ENCODE measurements around the gene ULBP3. TPM values are rescaled to one million over a fixed set of nuclear protein-coding genes. Genes with fewer than 3 reads are reported as not detected.
"Not testable (repeated sequence)": the region's sequence is repeated elsewhere in the genome, so short reads cannot be mapped to it uniquely, and the experiment has no call there.

Gene ULBP3
- total RNA-seq, 1 experiment from 2014 or later, result 4.2 TPM

DNA sequence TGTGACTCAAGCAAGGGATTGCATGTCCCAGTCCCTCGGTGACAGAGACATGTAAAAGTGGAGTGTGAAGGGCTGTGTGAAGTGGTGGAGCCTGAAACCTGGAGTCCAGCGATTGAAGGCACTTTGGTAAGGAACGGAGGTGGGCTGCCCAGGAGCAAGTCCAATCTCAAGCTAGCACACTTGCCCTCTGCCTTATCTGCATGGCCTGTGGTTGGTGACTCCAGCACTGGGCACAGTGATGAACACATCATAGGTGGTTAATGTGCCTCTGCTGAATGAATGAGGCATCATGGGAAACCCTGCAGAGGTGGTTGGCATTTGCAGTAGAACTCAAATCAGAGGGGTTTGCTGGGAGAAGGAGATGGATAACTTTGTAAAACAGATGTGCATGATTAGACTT lies 14.9 kb upstream of the ULBP3 start:
- no peak for DNase-seq (ENCODE audit: low read depth, low spot score)
- in situ Hi-C loops (cut with HindIII; ENCODE audit: low pct_unique_long_range_greater_than_20kb, low sequenced_read_pairs), result no loop called here

DNA sequence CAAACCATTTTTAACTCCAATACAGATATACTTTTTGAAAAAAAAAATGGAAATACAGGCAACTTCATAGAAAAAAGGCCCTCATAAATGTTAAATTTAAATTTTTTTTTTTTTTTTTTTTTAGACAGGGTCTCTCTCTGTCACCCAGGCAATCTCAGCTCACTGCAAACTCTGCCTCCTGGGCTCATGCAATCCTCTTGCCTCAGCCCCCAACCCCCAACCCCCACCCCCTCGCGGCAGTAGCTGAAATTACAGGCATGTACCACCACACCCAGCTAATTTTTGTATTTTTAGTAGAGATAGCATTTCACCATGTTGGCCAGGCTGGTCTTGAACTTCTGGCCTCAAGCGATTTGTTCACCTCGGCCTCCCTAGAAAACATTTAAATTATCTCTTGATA lies 12.8 kb upstream of the ULBP3 start:
- no peak for DNase-seq (ENCODE audit: low read depth, low spot score)

DNA sequence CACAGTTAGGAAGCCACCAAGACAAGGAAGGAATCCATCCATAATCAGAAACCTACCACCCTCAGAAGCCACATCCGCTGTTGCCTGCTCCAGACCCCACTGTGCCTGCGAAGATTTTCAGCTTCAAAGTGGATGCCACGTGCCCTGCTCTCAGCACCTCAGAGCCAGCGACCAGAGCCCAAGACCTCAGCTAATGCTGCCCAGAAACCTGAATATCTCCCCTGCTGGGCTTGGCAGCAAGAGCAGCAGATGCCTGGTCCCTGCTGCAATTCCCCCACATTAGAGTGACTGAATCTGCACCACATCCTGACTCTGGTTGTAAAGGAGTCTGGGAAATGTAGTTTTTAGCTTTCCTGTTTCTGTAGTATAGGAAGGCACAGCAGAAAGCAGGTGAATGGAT lies 10.7 kb upstream of the ULBP3 start:
- in situ Hi-C loops (cut with HindIII; ENCODE audit: low pct_unique_long_range_greater_than_20kb, low sequenced_read_pairs), result no loop called here
- DNase-seq (ENCODE audit: low read depth, low spot score), result peak; percentile 15

More for the DNA sequence above, 12.8 kb upstream of the ULBP3 start:
- in situ Hi-C loops (cut with HindIII; ENCODE audit: low pct_unique_long_range_greater_than_20kb, low sequenced_read_pairs), result no loop called here

DNA sequence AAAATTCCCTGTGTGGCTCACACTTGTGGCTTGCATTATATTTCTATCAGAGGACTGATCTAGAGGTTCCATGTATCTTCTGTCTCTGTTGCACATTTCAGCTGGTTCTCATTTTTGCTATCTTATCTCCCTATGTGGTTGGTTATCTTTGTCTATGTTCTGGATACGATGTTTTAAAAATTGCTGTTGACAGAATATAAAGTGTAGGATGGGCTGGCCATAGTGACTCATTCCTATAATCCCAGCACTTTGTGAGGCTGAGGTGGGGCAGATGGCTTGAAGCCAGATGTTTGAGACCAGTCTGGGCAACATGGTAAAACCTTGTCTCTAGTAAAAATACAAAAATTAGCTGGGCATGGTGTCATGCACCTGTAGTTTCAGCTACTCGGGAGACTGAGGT lies 9.9 kb upstream of the ULBP3 start:
- in situ Hi-C loops (cut with HindIII; ENCODE audit: low pct_unique_long_range_greater_than_20kb, low sequenced_read_pairs), result no loop called here
- DNase-seq (ENCODE audit: low read depth, low spot score), result no peak

DNA sequence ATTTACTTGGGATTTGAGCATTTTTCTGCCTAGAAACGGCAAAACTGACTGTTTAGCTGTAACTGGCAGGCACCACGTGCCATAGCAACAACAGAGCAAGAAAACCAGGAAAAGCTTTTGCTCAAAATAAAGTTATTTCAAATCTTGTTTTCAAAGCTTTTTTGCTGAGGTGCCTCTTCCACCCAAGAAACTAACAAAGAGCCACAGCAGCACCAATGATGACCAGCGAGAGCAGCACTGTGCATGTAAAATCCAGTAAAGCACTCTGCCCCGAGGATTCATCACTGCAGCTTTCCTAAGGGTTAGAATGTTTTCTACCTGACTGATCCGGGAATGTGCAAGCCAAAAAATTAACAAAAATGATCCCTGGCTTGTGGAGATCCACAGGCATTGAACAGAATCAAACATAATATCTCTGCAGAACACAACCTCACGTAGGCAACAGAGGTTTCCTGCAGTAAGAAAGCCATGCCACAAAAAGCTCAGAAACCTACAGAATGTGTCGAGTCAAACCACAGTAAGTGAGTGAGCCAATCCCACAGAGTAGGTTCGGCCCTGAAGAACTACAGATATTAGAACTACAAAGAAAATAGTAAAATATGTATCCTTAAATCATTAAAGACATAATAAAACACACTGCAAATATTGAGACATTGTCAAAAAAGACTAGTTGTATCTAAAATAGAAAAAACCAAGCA lies 7.4 kb upstream of the ULBP3 start:
- in situ Hi-C loops (cut with HindIII; ENCODE audit: low pct_unique_long_range_greater_than_20kb, low sequenced_read_pairs), result no loop called here
- no peak for DNase-seq (ENCODE audit: low read depth, low spot score)

DNA sequence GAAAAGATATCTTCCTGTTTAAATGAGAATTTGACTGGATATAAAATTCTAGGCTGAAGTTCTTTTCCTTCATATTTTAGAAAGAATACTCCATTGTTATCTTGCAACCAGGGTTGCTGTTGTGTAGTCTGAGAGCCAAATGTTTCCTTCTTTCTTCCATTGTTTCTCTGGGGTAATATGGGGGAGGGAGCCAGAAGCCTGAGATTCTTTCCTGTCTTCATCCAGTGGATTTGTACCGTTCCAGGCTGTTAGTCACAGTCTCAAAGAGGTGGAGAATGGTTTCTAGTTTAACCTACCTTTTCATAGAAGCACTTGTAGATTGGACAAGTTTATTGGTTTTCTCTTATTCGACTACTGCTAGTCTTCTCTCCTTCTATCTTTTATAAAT lies 6.1 kb upstream of the ULBP3 start:
- no peak for DNase-seq (ENCODE audit: low read depth, low spot score)
- in situ Hi-C loops (cut with HindIII; ENCODE audit: low pct_unique_long_range_greater_than_20kb, low sequenced_read_pairs), result no loop called here

DNA sequence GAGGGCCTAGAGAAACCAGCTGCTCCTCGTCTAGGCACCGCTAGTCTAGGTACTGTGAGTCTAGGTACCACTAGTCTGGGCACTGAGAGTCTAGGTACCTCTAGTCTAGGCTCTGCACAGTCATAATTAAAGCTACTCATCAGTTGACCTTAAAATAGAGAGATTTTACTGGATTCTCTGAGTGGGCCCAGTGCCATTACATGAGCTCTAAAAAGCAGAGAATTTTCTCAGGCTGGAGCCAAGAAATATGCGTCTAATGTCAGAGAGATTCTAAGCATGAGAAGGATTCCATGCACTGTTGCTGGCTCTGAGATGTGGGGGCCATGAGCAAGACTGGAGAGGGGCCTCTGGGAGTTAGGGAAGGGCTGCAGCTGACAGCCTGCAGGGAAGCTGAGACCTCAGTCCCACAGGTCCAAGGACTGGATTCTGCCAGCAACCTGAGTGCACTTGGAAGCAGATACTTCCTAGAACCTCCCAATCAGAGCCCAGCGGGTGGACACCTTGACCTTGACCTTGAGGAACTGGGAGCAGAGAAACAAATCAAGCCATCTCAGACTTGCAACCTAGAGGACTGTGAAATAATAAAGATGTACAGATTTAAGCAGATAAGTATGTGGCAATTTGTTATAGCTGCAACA lies 5.6 kb upstream of the ULBP3 start:
- DNase-seq (ENCODE audit: low read depth, low spot score); in situ Hi-C loops (cut with HindIII; ENCODE audit: low pct_unique_long_range_greater_than_20kb, low sequenced_read_pairs): not testable (repeated sequence)

DNA sequence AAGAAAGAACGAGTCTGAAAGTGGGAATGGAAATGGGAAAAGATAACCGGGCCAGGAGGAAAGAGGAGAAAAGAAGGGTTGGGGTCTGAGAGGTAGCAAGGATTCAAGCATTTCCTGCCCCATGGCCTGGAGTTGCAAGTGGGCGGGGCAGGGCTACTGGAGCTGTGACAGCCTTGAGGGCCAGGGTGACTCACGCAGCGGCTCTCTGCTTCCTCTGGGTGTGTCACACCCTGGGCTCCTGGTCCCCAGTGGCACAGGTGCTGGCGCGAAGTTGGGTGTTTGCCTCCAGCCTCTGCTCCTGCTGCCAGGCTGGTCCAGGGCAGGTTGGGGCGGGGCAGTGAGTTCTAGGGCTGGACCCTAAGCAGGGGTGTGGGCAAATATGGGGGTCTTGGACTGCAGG lies 3.3 kb upstream of the ULBP3 start:
- in situ Hi-C loops (cut with HindIII; ENCODE audit: low pct_unique_long_range_greater_than_20kb, low sequenced_read_pairs), result no loop called here
- DNase-seq (ENCODE audit: low read depth, low spot score), result no peak

DNA sequence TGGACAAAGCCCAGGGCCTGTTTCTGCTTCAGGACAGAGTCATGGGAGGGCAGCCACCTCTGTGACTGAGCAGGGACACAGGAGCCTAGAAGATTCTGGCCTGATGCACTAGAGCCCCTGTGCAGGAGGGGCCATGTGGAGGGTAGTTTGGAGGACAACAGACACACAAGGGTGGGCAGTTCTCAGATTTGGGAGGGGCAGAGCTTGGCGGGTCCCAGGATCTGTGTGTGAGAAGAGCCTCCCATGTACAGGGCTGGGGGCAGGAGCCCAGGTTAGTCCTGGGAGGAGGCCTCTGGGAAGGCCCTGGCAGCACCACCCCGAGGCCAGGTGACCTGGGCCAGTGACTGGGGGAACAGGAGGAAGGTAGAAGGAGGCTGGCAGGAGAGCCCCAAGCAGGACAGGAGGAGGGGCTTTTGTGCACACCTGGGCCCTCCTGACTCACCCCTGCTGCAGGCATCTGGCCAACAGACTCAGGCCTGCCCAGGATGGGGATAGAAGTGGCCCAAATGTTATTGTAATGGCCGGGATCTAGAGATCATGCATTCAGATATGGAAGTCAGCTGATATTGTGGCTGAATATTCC lies 1.4 kb upstream of the ULBP3 start:
- in situ Hi-C loops (cut with HindIII; ENCODE audit: low pct_unique_long_range_greater_than_20kb, low sequenced_read_pairs), result no loop called here

DNA sequence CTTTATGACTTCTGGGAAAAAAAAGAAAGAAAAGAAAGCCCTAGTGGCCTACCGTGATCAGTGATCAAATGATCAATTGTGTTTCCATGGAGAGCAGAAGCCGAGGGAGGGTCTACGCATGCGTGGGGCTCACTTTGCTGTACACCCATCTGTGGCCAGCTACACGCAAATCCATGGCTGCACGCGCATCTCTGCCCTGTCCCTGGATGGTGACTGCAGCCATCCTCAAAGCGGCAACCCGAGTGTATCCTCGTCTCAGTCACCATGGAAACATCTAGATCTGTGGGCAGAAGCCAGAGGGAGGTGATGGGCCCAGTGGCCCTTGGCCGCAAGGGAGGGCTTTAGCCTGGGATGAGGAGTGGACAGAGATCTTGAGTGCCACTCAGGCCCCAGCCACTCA lies 785 bp upstream of the ULBP3 start:
- in situ Hi-C loops (cut with HindIII; ENCODE audit: low pct_unique_long_range_greater_than_20kb, low sequenced_read_pairs), result no loop called here

More for the DNA sequence above, 1.4 kb upstream of the ULBP3 start:
- DNase-seq (ENCODE audit: low read depth, low spot score), result no peak

DNA sequence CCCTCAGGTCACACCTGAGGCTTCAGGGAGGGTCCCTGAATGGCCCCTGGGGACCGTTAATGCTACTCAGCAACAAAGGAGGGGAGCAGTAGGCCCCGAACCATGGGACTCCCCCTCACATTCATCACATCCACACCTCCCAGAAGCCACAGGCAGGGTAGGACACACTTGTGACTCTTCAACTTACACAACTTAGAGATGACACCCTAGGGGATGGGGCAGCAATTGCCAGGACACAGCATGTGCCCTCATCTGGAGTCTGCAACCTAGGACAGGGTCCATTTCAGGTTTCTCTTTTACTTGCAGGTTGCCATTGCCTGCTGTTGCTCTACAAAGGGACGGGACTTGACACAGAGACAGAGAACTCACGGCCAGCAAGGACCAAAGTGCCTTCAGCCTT lies 770 bp downstream of the ULBP3 start:
- no peak for DNase-seq (ENCODE audit: low read depth, low spot score)
- in situ Hi-C loops (cut with HindIII; ENCODE audit: low pct_unique_long_range_greater_than_20kb, low sequenced_read_pairs), result no loop called here

More for the DNA sequence above, 785 bp upstream of the ULBP3 start:
- peak; percentile 42 for DNase-seq (ENCODE audit: low read depth, low spot score)

DNA sequence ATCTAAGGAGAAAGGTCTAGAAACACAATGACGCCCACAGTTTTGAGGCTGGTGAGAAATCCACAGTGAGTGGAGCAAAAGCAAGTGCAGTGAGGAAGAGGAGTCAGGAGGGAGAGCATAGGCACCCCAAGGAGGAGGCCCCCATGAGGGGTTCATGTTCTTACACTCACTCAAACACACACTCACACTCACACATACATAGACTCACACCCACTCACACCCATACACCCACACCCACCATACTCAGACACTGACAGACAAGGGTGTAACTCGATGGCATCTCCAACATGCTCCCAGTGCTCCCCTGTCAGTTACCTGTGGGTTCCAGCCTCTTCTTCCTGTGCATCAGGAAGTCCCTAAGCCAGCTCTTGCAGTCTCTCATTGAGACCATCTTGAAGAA lies 3.8 kb downstream of the ULBP3 start:
- in situ Hi-C loops (cut with HindIII; ENCODE audit: low pct_unique_long_range_greater_than_20kb, low sequenced_read_pairs), result no loop called here

DNA sequence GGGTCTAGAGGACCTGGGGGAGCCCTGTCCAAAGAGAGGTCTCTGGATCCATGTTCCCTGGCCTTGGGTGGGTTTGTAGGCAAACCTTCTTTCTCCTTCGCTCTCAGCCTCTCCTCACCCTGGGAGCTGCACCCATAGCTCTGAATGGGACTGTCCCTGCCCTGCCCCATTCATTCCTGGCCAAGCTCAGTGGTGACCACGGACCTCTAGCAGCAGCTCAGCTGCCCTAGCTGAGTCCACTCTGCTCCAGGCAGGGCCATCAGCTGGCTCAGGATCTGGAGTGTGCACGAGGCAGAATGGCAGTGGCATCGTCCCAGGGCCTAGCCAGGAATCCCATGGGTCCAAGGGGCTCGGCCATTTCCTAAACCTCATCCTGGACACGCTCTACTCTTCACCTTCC lies 5.3 kb downstream of the ULBP3 start:
- DNase-seq (ENCODE audit: low read depth, low spot score), result no peak
- in situ Hi-C loops (cut with HindIII; ENCODE audit: low pct_unique_long_range_greater_than_20kb, low sequenced_read_pairs), result no loop called here

More for the DNA sequence above, 3.8 kb downstream of the ULBP3 start:
- no peak for DNase-seq (ENCODE audit: low read depth, low spot score)

DNA sequence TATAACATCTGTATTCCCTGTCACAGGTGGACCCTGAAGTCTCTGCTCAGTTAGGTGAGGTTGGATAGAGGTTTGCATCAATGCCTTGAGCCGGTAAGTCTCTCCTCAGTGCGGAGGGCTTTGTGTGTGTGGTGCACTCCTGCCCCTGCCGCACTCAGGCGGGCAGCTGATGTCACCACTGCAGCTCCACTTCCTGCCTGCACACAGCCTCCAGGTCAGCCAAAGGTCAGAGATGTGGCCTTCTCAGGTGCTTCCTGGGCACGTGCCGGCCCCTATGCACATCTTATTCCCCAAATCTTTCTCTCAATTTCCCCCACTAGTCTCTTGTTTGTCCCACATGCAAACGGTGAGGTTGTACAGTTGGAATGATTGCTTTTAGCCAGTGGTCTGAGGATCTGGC lies 8.9 kb downstream of the ULBP3 start:
- in situ Hi-C loops (cut with HindIII; ENCODE audit: low pct_unique_long_range_greater_than_20kb, low sequenced_read_pairs); DNase-seq (ENCODE audit: low read depth, low spot score): not testable (repeated sequence)

DNA sequence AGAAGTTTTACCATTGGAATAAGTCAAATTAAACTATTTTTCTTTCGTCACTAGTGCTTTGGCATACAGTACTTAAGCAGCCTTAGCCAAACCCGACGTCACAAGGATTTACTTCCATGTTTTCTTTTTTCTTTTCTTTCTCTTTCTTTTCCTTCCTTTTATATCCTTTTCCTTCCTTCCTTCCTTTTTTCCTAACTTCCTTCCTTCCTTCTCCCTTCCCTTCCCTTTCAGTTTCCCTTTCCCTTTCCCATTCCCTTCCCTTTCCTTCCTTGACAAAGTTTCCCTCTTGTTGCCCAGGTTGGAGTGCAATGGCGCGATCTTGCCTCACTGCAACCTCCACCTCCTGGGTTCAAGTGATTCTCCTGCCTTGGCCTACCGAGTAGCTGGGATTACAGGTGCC lies 9.9 kb downstream of the ULBP3 start:
- no peak for DNase-seq (ENCODE audit: low read depth, low spot score)
- in situ Hi-C loops (cut with HindIII; ENCODE audit: low pct_unique_long_range_greater_than_20kb, low sequenced_read_pairs), result no loop called here

DNA sequence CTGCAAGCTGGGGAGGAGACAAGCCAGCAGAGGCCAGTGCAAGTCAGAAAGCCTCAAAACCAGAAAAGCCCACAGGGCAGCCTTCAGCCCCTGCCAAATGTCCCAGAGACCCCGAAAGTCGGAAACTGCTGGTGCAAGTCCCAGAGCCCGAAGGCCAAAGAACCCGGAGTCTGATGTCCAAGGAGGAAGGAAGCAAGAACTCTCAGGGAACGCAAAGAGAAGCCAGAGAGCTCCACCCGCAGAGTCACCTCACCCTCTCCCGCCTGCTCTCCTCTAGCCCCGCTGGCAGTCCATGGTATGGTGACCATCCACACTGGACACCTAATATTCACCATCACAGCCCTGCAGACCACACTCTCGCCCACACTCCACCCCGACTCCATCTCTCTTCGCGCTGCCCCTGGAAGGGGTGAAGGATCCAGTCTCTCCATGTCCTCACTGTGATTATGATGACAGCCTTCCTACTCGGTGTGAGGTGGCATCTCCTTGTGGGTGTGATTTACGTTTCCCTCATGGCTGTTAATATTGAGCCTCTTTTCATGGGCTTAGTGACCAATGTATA lies 10.6 kb downstream of the ULBP3 start:
- DNase-seq (ENCODE audit: low read depth, low spot score), result no peak
- in situ Hi-C loops (cut with HindIII; ENCODE audit: low pct_unique_long_range_greater_than_20kb, low sequenced_read_pairs), result no loop called here

DNA sequence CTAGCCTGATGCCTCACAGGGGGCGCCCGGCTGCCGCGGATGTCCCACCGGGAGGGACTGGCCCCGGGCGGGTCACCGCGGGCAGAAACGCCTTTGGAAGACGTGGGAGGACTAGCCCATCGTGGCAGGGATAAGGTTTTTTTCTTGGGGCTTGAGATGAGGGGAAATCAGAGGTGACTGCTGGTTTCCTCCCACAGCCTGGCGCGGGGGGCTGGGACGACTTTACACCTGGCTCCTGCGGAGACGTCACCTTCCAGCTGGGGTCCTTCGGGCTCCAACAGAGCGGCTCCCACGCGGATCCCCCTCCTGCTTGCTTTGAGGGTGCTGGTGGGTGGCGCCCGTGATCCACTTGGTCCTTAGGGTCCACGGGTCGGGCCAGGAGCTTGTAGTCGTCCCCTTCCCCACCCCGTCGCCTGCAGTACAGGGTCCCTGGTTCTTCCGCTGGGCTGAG lies 11.4 kb downstream of the ULBP3 start:
- in situ Hi-C loops (cut with HindIII; ENCODE audit: low pct_unique_long_range_greater_than_20kb, low sequenced_read_pairs), result no loop called here
- DNase-seq (ENCODE audit: low read depth, low spot score), result no peak

DNA sequence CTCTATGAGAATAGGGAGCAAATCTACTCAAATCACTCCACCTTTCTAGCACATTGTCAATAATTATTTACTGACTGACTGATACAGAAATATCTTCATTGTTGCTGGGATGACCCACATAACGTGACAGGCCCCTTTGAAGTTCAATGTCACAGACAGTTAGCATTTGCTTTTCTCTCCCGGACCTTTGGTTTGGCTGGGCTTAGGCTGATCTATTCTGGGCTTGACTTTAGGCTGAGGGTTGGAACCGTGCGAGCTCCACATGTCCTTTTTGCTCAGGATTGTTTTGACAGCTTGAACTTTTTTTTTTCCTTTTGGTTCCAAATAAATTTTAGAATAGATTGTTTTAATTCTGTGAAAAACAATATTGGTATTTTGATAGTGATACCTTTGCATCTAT lies 12.0 kb downstream of the ULBP3 start:
- in situ Hi-C loops (cut with HindIII; ENCODE audit: low pct_unique_long_range_greater_than_20kb, low sequenced_read_pairs), result no loop called here
- DNase-seq (ENCODE audit: low read depth, low spot score), result no peak

DNA sequence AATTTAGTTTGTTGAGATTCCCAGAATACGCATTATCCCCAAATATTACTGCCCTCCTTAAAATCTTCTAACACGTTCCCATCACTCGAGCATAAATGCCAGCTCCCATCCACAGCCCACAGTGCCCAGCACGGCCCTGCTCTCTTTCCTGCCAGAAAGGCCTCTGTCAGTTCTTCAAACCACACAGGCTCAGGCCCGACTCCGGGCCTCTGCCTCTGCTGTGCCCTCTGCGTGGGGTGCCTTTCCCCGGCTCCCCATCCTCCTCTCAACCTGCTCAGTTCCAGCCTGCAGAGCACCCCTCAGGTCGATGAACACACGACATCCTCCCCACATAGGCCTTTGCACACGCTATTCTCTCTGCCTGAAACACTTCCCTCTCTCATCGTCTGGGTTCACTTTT lies 12.8 kb downstream of the ULBP3 start:
- DNase-seq (ENCODE audit: low read depth, low spot score), result no peak
- in situ Hi-C loops (cut with HindIII; ENCODE audit: low pct_unique_long_range_greater_than_20kb, low sequenced_read_pairs), result no loop called here
